HepG2 (cell line): Measurements from ENCODE around the gene SH2D7. TPM values are rescaled to one million over a fixed set of nuclear protein-coding genes. Genes with fewer than 3 reads are reported as not detected.
A peak's percentile ranks its signal among the peaks of the same experiment; 100 is the strongest.

Experiments used
- ATAC-seq: fragments of 200-7000 bp; cut with Tn5 transposase; 3 replicates; pipeline ENCODE4 v1.9.1; 2020; ENCODE audit warnings: mild to moderate bottlenecking, moderate library complexity
- BruUV-seq: library from RNA; stranded (reverse); fragments of 400-500 nt; replicated peaks from 2 replicates; lab custom pipeline; 2021; lab: Mats Ljungman, UMichigan
- CTCF ChIA-PET: fragments of 300-600 bp; formaldehyde crosslinking; extraction: SDS; loops from one replicate; lab custom pipeline; 2021; ENCODE audit warnings: low total read pairs, inconsistent platforms, low intra/inter-chr PET ratio; lab: Yijun Ruan, JAX
- POLR2A ChIA-PET: fragments of 350-600 bp; sonication (Branson Sonifier 250); formaldehyde crosslinking; loops from one replicate; lab custom pipeline; 2020; ENCODE audit warnings: antibody characterized with exemption, inconsistent platforms; lab: Yijun Ruan, JAX
- DNase-seq: peaks from one replicate; pipeline ENCODE4 v3.0.0-alpha.2; 2015; ENCODE audit warnings: low spot score
- FAIRE-seq: peaks from 3 replicates; lab custom pipeline; 2011; peaks lifted over from hg19 to GRCh38; lab: Jason Lieb, UNC
- H2AFZ ChIP-seq: one replicate; pipeline ENCODE4 v1.6.1; 2011; ENCODE audit warnings: low read length, inconsistent platforms
- H3K27ac ChIP-seq: fragments of 300-600 bp; 3 replicates; pipeline ENCODE4 v1.8.0; 2011; ENCODE audit warnings: mixed run types, mild to moderate bottlenecking, mixed read lengths, low read length, inconsistent platforms; ENCODE audit not compliant: insufficient read depth; ENCODE audit errors: extremely low read length
- H3K27me3 ChIP-seq, 2 experiments: fragments of 200-600 bp in 1 of 2; 2 replicates in 1 of 2; 3 replicates in 1 of 2; pipeline versions ENCODE4 v1.6.0 to v1.8.0; 2011; ENCODE audit warnings: low read length in 2 of 2, mild to moderate bottlenecking in 2 of 2, moderate library complexity in 2 of 2, inconsistent platforms in 1 of 2; ENCODE audit not compliant: insufficient read depth in 2 of 2, control insufficient read depth in 1 of 2
- H3K36me3 ChIP-seq, 2 experiments: fragments of 200-600 bp in 1 of 2; replicated peaks in 1 of 2; 2 replicates in 1 of 2; 3 replicates in 1 of 2; pipeline versions ENCODE4 v1.5.1 to v1.8.0; 2011; ENCODE audit warnings: low read length in 2 of 2, inconsistent platforms in 1 of 2; ENCODE audit not compliant: insufficient read depth in 2 of 2, control insufficient read depth in 1 of 2
- H3K4me1 ChIP-seq: 2 replicates; pipeline ENCODE4 v1.5.1; 2012; ENCODE audit warnings: low read length, inconsistent platforms; ENCODE audit not compliant: insufficient read depth
- H3K4me2 ChIP-seq: 2 replicates; pipeline ENCODE4 v1.6.0; 2011; ENCODE audit warnings: low read depth, low read length, inconsistent platforms
- H3K4me3 ChIP-seq, 3 experiments: fragments of 200-600 bp in 1 of 3; sonication (generic), shearing (Covaris generic) in 1 of 3; replicated peaks in 1 of 3; 2 replicates each; pipeline ENCODE4 v1.5.1; 2011 to 2016; ENCODE audit warnings: low read length in 3 of 3, inconsistent platforms in 2 of 3, low read depth in 2 of 3, mild to moderate bottlenecking in 2 of 3, control low read depth in 1 of 3, mixed read lengths in 1 of 3; ENCODE audit not compliant: insufficient read depth in 1 of 3
- H3K79me2 ChIP-seq: one replicate; pipeline ENCODE4 v1.6.1; 2011; ENCODE audit warnings: low read length, inconsistent platforms; ENCODE audit not compliant: insufficient read depth
- H3K9ac ChIP-seq: 2 replicates; pipeline ENCODE4 v1.6.0; 2011; ENCODE audit warnings: mild to moderate bottlenecking, low read depth, low read length, inconsistent platforms; ENCODE audit not compliant: insufficient read depth
- H3K9me3 ChIP-seq: 2 replicates; pipeline ENCODE4 v1.5.1; 2012; ENCODE audit warnings: mild to moderate bottlenecking, low read length
- H4K20me1 ChIP-seq: 2 replicates; pipeline ENCODE4 v1.6.0; 2011; ENCODE audit warnings: inconsistent platforms, mild to moderate bottlenecking, low read length, moderate library complexity; ENCODE audit not compliant: insufficient read depth
- ATAD3A ChIP-seq: sonication (generic); formaldehyde crosslinking; IDR thresholded peaks from 2 replicates; pipeline ENCODE4 v1.4.0; 2020; ENCODE audit warnings: missing genetic modification reagents
- ATF1 ChIP-seq: IDR thresholded peaks from 2 replicates; pipeline ENCODE4 v1.6.1; 2016; ENCODE audit warnings: mild to moderate bottlenecking, control low read depth
- HBP1 ChIP-seq: IDR thresholded peaks from 2 replicates; pipeline ENCODE4 v1.6.1; 2016; ENCODE audit warnings: low read depth, control low read depth
- IKZF1 ChIP-seq: fragments of 450-650 bp; IDR thresholded peaks from 2 replicates; pipeline ENCODE4 v1.7.1; 2016
- MTA3 ChIP-seq: sonication (generic); formaldehyde crosslinking; IDR thresholded peaks from 2 replicates; pipeline ENCODE4 v1.4.0; 2020; ENCODE audit warnings: missing genetic modification reagents
- NFKB2 ChIP-seq: sonication (generic); formaldehyde crosslinking; IDR thresholded peaks from 2 replicates; pipeline ENCODE4 v1.4.0; 2020; ENCODE audit warnings: missing genetic modification reagents, borderline replicate concordance
- SALL2 ChIP-seq: sonication (generic); formaldehyde crosslinking; IDR thresholded peaks from 2 replicates; pipeline ENCODE4 v1.8.1; 2023; ENCODE audit warnings: mild to moderate bottlenecking, missing genetic modification reagents, inconsistent platforms
- SP4 ChIP-seq: sonication (generic); formaldehyde crosslinking; IDR thresholded peaks from 2 replicates; pipeline ENCODE4 v1.8.1; 2023; ENCODE audit warnings: mild to moderate bottlenecking, missing genetic modification reagents
- XRCC5 ChIP-seq: fragments of 200-400 bp; formaldehyde crosslinking; optimal IDR thresholded peaks from 2 replicates; pipeline ENCODE3; 2017; ENCODE audit warnings: mild to moderate bottlenecking, low read length
- ZFP41 ChIP-seq: sonication (generic); formaldehyde crosslinking; IDR thresholded peaks from 2 replicates; pipeline ENCODE4 v1.4.0; 2020; ENCODE audit warnings: mild to moderate bottlenecking, missing genetic modification reagents, borderline replicate concordance
- ZMAT5 ChIP-seq: sonication (generic); formaldehyde crosslinking; IDR thresholded peaks from 2 replicates; pipeline ENCODE4 v1.5.0; 2020; ENCODE audit warnings: mild to moderate bottlenecking, low read depth, missing genetic modification reagents, borderline replicate concordance
- ZNF562 ChIP-seq: sonication (generic); formaldehyde crosslinking; IDR thresholded peaks from 2 replicates; pipeline ENCODE4 v1.8.0; 2022; ENCODE audit warnings: missing genetic modification reagents, borderline replicate concordance
- WGBS: methylation state at CpG from one replicate; pipeline ENCODE4 v1.1.6; 2017; ENCODE audit warnings: low lambda C conversion rate; 5-methylcytosine and 5-hydroxymethylcytosine counted together
- in situ Hi-C: cut with HindIII; loops from 2 replicates; pipeline ENCODE4 v1.10.0; 2017; ENCODE audit warnings: low pct_unique_long_range_greater_than_20kb; ENCODE audit not compliant: extremely low pct_ligation_motif_present
- intact Hi-C: fragments of 100-400 bp; cut with micrococcal nuclease; formaldehyde crosslinking; loops from one replicate; pipeline ENCODE4 v1.10.0; 2022; ENCODE audit not compliant: unreplicated experiment
- polyA plus RNA-seq, 8 experiments: library from polyadenylated mRNA; depleted of rRNA in 3 of 8; stranded (reverse) in 7 of 8; unstranded in 1 of 8; fragments of >200 nt; fragmentation: Illumina TruSeq in 4 of 8; extraction: Trizol in 4 of 8; gene quantifications; 2 replicates each; pipeline versions ENCODE4 v1.2.1 to v1.2.3, GENCODE V29; 2011 to 2016; ENCODE audit warnings: low read depth in 4 of 8, missing spikeins in 1 of 8, mixed read lengths in 1 of 8; ENCODE audit not compliant: insufficient read depth in 1 of 8
- total RNA-seq, 5 experiments: library from RNA; depleted of rRNA; stranded (reverse); fragments of >200 nt; fragmentation: Illumina TruSeq; extraction: Trizol; gene quantifications; 2 replicates each; pipeline ENCODE4 v1.2.3, GENCODE V29; 2016; ENCODE audit warnings: low read depth in 1 of 5
- TF ChIP-seq, protein P1 (sequence below): sonication (generic); formaldehyde crosslinking; IDR thresholded peaks from 2 replicates; pipeline ENCODE4 v1.4.0; 2020; ENCODE audit warnings: missing genetic modification reagents
- TF ChIP-seq, protein P2 (sequence below): sonication (generic); formaldehyde crosslinking; conservative IDR thresholded peaks from 2 replicates; pipeline ENCODE4 v1.5.0; 2020; ENCODE audit warnings: missing genetic modification reagents
- TF ChIP-seq, protein P3 (sequence below): sonication (generic); formaldehyde crosslinking; IDR thresholded peaks from 2 replicates; pipeline ENCODE4 v1.5.0; 2020; ENCODE audit warnings: mild to moderate bottlenecking, missing genetic modification reagents
- TF ChIP-seq, protein P4 (sequence below): sonication (generic); formaldehyde crosslinking; IDR thresholded peaks from 2 replicates; pipeline ENCODE4 v1.4.0; 2020; ENCODE audit warnings: missing genetic modification reagents

SH2D7 gene
- total and polyA plus RNA-seq, 2 of the 13 experiments (the other 11 are each of a cell fraction or from before 2014, with no cell fraction given), result not detected

DNA sequence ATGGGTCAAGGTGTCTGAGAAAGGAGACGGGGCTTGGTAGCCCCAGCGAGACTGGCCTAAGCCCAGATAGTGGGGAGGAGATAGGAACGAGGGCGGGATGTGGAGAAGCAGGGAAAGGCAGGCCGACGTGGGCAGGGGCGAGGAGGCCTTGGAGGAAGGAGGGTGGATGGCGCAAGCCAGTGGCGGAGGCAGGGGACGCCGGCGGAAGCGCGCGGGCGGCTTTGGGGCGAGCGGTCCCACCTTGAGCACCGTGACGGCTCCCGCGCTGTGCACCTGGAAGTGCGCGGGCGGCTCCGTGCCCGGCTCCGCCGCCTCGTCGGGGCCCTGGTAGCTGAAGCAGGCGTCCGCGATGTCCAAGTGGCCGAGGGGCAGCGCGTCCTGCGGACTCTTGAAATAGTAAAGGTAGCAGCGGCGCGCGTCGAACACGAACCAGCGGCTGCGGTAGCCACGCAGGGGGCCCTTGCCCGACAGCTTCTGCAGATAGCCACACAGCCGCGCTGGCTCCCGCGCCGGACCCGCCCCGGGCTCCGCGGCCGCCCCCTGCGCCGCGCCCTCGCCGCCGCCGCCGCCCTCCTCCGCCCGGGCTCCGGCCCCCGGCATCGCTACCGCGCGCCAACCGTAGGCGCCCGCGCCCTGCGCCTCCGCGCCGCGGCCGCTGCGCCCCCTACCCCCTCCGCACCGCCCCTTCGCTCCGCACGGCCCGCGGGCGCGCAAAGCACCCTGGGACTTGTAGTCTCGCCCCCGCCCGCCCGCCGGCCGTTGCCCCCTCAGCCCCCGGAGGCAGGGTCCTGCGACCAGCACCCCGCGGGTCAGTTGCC is 15.1 kb upstream of the SH2D7 start, which contains the start of gene TBC1D2B:
TBC1D2B (minus strand) TSS at position 659 of the 818 bp plus-strand sequence; CDS start at position 600, 59 bp downstream.
- CTCF ChIA-PET, result interaction anchor here (1.3 kb wide), 1 partner anchor 31 kb away, joined by 3 read pairs; no protein-coding TSS in a partner anchor
- TF ChIP-seq ZNF562 (CRISPR knock-in tag), result no peak
- TF ChIP-seq, protein P1, sequence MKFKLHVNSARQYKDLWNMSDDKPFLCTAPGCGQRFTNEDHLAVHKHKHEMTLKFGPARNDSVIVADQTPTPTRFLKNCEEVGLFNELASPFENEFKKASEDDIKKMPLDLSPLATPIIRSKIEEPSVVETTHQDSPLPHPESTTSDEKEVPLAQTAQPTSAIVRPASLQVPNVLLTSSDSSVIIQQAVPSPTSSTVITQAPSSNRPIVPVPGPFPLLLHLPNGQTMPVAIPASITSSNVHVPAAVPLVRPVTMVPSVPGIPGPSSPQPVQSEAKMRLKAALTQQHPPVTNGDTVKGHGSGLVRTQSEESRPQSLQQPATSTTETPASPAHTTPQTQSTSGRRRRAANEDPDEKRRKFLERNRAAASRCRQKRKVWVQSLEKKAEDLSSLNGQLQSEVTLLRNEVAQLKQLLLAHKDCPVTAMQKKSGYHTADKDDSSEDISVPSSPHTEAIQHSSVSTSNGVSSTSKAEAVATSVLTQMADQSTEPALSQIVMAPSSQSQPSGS (CRISPR knock-in tag), result no peak
- TF ChIP-seq ATAD3A (CRISPR knock-in tag), result no peak
- TF ChIP-seq NFKB2 (CRISPR knock-in tag), result peak; percentile 46; the same call in 1 of the 2 replicates
- TF ChIP-seq SALL2 (CRISPR knock-in tag), result no peak
- TF ChIP-seq HBP1 (CRISPR knock-in tag), result peak; percentile 51; the same call in 1 of the 2 replicates
- no peak for TF ChIP-seq XRCC5
- TF ChIP-seq ZFP41, result no peak
- TF ChIP-seq IKZF1, result no peak
- no peak for TF ChIP-seq ZMAT5
- TF ChIP-seq SP4 (CRISPR knock-in tag), result peak; percentile 46; the same call in 1 of the 2 replicates
- no peak for TF ChIP-seq MTA3
- TF ChIP-seq ATF1 (CRISPR knock-in tag), result no peak
- TF ChIP-seq, protein P2, sequence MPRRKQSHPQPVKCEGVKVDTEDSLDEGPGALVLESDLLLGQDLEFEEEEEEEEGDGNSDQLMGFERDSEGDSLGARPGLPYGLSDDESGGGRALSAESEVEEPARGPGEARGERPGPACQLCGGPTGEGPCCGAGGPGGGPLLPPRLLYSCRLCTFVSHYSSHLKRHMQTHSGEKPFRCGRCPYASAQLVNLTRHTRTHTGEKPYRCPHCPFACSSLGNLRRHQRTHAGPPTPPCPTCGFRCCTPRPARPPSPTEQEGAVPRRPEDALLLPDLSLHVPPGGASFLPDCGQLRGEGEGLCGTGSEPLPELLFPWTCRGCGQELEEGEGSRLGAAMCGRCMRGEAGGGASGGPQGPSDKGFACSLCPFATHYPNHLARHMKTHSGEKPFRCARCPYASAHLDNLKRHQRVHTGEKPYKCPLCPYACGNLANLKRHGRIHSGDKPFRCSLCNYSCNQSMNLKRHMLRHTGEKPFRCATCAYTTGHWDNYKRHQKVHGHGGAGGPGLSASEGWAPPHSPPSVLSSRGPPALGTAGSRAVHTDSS (CRISPR knock-in tag), result no peak
- TF ChIP-seq, protein P3, sequence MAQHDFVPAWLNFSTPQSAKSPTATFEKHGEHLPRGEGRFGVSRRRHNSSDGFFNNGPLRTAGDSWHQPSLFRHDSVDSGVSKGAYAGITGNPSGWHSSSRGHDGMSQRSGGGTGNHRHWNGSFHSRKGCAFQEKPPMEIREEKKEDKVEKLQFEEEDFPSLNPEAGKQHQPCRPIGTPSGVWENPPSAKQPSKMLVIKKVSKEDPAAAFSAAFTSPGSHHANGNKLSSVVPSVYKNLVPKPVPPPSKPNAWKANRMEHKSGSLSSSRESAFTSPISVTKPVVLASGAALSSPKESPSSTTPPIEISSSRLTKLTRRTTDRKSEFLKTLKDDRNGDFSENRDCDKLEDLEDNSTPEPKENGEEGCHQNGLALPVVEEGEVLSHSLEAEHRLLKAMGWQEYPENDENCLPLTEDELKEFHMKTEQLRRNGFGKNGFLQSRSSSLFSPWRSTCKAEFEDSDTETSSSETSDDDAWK (CRISPR knock-in tag), result no peak
- TF ChIP-seq, protein P4, sequence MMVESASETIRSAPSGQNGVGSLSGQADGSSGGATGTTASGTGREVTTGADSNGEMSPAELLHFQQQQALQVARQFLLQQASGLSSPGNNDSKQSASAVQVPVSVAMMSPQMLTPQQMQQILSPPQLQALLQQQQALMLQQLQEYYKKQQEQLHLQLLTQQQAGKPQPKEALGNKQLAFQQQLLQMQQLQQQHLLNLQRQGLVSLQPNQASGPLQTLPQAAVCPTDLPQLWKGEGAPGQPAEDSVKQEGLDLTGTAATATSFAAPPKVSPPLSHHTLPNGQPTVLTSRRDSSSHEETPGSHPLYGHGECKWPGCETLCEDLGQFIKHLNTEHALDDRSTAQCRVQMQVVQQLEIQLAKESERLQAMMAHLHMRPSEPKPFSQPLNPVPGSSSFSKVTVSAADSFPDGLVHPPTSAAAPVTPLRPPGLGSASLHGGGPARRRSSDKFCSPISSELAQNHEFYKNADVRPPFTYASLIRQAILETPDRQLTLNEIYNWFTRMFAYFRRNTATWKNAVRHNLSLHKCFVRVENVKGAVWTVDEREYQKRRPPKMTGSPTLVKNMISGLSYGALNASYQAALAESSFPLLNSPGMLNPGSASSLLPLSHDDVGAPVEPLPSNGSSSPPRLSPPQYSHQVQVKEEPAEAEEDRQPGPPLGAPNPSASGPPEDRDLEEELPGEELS, result no peak

More for the DNA sequence above, 15.1 kb upstream of the SH2D7 start, which contains the start of gene TBC1D2B:
- H3K9ac ChIP-seq, result peak within 1 kb of the TSS; percentile 78
- no peaks in the 10 kb centered on the region for H4K20me1 ChIP-seq
- peaks cover 79% of the 10 kb centered on the region for H3K4me1 ChIP-seq
- BruUV-seq, result no TSS peak
- WGBS, result 0% methylated on average over 10 of the region's 104 CpGs
- ATAC-seq, result peak; percentile 74
- intact Hi-C loops, result no loop called here
- peaks cover 27% of the 10 kb centered on the region for H3K79me2 ChIP-seq
- no peaks in the 10 kb centered on the region for H3K36me3 ChIP-seq
- in situ Hi-C loops, result no loop called here
- H3K9me3 ChIP-seq, result no peaks in the 10 kb centered on the region
- peak within 1 kb of the TSS; percentile 78 to 94 (median 82) for H3K4me3 ChIP-seq
- H3K27ac ChIP-seq, result peak within 1 kb of the TSS; percentile 54
- POLR2A ChIA-PET, result no interaction called here
- peak within 1 kb of the TSS; percentile 80 for H3K4me2 ChIP-seq
- H2AFZ ChIP-seq, result peak within 1 kb of the TSS; percentile 59
- FAIRE-seq, result no peak
- no peak for DNase-seq
- H3K27me3 ChIP-seq, result no peaks in the 10 kb centered on the region; a peak in 1 of 5 replicates
